AG04449 (cell line): Measurements from ENCODE around the gene SMG7.

ENCODE experiments used
- CTCF ChIA-PET: fragments of 350-600 bp; formaldehyde crosslinking; extraction: SDS; loops from one replicate; lab custom pipeline; 2021; ENCODE audit warnings: antibody characterized with exemption; lab: Yijun Ruan, JAX
- POLR2A ChIA-PET: fragments of 400-600, 350-600 bp; formaldehyde crosslinking; extraction: SDS; loops from one replicate; lab custom pipeline; 2020; ENCODE audit warnings: antibody characterized with exemption, inconsistent platforms; lab: Yijun Ruan, JAX
- DNase-seq: peaks from one replicate; pipeline ENCODE4 v3.0.0-alpha.2; 2010; ENCODE audit warnings: low read depth, low spot score
- H3K4me3 ChIP-seq: 2 replicates; pipeline ENCODE4 v1.5.1; 2011; ENCODE audit warnings: low read depth, mild to moderate bottlenecking, control low read depth, low read length
- CTCF ChIP-seq: IDR thresholded peaks from one replicate; pipeline ENCODE4 v1.5.1; 2011; ENCODE audit warnings: mild to moderate bottlenecking, moderate library complexity, low read length, control low read depth, inconsistent platforms; ENCODE audit not compliant: insufficient read depth; ENCODE audit errors: missing control alignments

SMG7 gene

GRCh38 chr1:183449223-183449770 is 23.0 kb upstream of the SMG7 start:
- TF ChIP-seq CTCF, result no peak
- POLR2A ChIA-PET, result no interaction called here
- no peak for DNase-seq
- H3K4me3 ChIP-seq, result no peak overlapping the region
- CTCF ChIA-PET, result no interaction called here

- TF ChIP-seq CTCF, result no peak
- no peak overlapping the region for H3K4me3 ChIP-seq
- ChIA-PET CTCF (no interaction called here), POLR2A (no interaction called here)
- DNase-seq, result no peak
Measured at GRCh38 chr1:183450093-183450492, 22.2 kb upstream of the SMG7 start.

- ChIA-PET POLR2A (no interaction called here), CTCF (no interaction called here)
- H3K4me3 ChIP-seq, result no peak overlapping the region
- no peak for DNase-seq
- TF ChIP-seq CTCF, result no peak
Measured at GRCh38 chr1:183454377-183454776, 17.9 kb upstream of the SMG7 start.

- no peak overlapping the region for H3K4me3 ChIP-seq
- no peak for TF ChIP-seq CTCF
- ChIA-PET POLR2A (no interaction called here), CTCF (interaction anchor here (1.6 kb wide), 1 partner anchor 12 kb away, joined by 4 read pairs; no protein-coding TSS in a partner anchor)
- DNase-seq, result no peak
Measured at GRCh38 chr1:183456826-183457225, 15.5 kb upstream of the SMG7 start.

- CTCF ChIA-PET, result interaction anchor here (1.6 kb wide), 1 partner anchor 12 kb away, joined by 4 read pairs; no protein-coding TSS in a partner anchor
- TF ChIP-seq CTCF, result no peak
Measured at GRCh38 chr1:183457449-183457848, 14.8 kb upstream of the SMG7 start.

GRCh38 chr1:183460596-183460995 is 11.7 kb upstream of the SMG7 start:
- no peak for DNase-seq
- no peak overlapping the region for H3K4me3 ChIP-seq
- CTCF ChIA-PET, result interaction anchor here (0.7 kb wide), 1 partner anchor 234 kb away, joined by 3 read pairs; no protein-coding TSS in a partner anchor

More at GRCh38 chr1:183457449-183457848, 14.8 kb upstream of the SMG7 start:
- DNase-seq, result no peak
- no peak overlapping the region for H3K4me3 ChIP-seq
- POLR2A ChIA-PET, result no interaction called here

More at GRCh38 chr1:183460596-183460995, 11.7 kb upstream of the SMG7 start:
- TF ChIP-seq CTCF, result no peak
- POLR2A ChIA-PET, result no interaction called here
